NCI-H2227 (cell line): ENCODE results near the gene MXRA7.
A peak's percentile ranks its signal among the peaks of the same experiment; 100 is the strongest.

ENCODE experiments used
- DNase-seq: peaks from one replicate; lab custom pipeline; 2025; ENCODE audit not compliant: unreplicated experiment; lab: John Stamatoyannopoulos, UW

The MXRA7 gene

GRCh38 chr17:76696763-76697701 lies 13.7 kb downstream of the MXRA7 start:
- no peak for DNase-seq

GRCh38 chr17:76695059-76695831 lies 15.5 kb downstream of the MXRA7 start:
- no peak for DNase-seq

GRCh38 chr17:76691379-76692191 lies 19.2 kb downstream of the MXRA7 start:
- no peak for DNase-seq

- DNase-seq: no peak
These were observed 20.0 kb downstream of the MXRA7 start for GRCh38 chr17:76690596-76691280.

GRCh38 chr17:76689859-76690258 lies 20.9 kb downstream of the MXRA7 start:
- DNase-seq: no peak

GRCh38 chr17:76688165-76688622 lies 22.6 kb downstream of the MXRA7 start:
- no peak for DNase-seq

GRCh38 chr17:76687298-76688164 lies 23.2 kb downstream of the MXRA7 start:
- DNase-seq: no peak

- DNase-seq: peak; percentile 74
These were observed 24.0 kb downstream of the MXRA7 start for GRCh38 chr17:76686538-76687297.

- DNase-seq: no peak
These were observed 24.9 kb downstream of the MXRA7 start for GRCh38 chr17:76685846-76686245.

- no peak for DNase-seq
These were observed 25.4 kb downstream of the MXRA7 start for GRCh38 chr17:76685366-76685765.

GRCh38 chr17:76684756-76685155 lies 26.0 kb downstream of the MXRA7 start:
- DNase-seq: no peak

- peak; percentile 27 for DNase-seq
These were observed 26.6 kb downstream of the MXRA7 start for GRCh38 chr17:76683921-76684745.

GRCh38 chr17:76683011-76683755 lies 27.6 kb downstream of the MXRA7 start:
- no peak for DNase-seq

- DNase-seq: no peak
These were observed 28.5 kb downstream of the MXRA7 start for GRCh38 chr17:76682296-76682695.

- DNase-seq: peak; percentile 83
These were observed 29.3 kb downstream of the MXRA7 start for GRCh38 chr17:76681222-76682137.

GRCh38 chr17:76679239-76679638 lies 31.5 kb downstream of the MXRA7 start:
- no peak for DNase-seq
